Measurements from ENCODE around the gene NEURL1. TPM values are rescaled to one million over a fixed set of nuclear protein-coding genes. Genes with fewer than 3 reads are reported as not detected.

Gene NEURL1
- total RNA-seq, 1 experiment from 2014 or later: 0.10 TPM

GRCh38 chr10:103641326-103641725 is 147.8 kb downstream of the NEURL1 start:
- TF ChIP-seq POLR2AphosphoS5 (IDR thresholded peaks at IDR 0.05; ENCODE audit: low read depth, low read length) (no peak), TCF7L2 (IDR thresholded peaks at IDR 0.05; ENCODE audit: low read depth, low read length) (no peak), SIN3A (IDR thresholded peaks at IDR 0.05; ENCODE audit: borderline replicate concordance, insufficient read depth, low read depth, low read length) (no peak), REST (IDR thresholded peaks at IDR 0.05; ENCODE audit: insufficient read depth in 1 of 2, low read depth in 2 of 2, low read length in 1 of 2) (no peak)
- TF ChIP-seq, protein P1, sequence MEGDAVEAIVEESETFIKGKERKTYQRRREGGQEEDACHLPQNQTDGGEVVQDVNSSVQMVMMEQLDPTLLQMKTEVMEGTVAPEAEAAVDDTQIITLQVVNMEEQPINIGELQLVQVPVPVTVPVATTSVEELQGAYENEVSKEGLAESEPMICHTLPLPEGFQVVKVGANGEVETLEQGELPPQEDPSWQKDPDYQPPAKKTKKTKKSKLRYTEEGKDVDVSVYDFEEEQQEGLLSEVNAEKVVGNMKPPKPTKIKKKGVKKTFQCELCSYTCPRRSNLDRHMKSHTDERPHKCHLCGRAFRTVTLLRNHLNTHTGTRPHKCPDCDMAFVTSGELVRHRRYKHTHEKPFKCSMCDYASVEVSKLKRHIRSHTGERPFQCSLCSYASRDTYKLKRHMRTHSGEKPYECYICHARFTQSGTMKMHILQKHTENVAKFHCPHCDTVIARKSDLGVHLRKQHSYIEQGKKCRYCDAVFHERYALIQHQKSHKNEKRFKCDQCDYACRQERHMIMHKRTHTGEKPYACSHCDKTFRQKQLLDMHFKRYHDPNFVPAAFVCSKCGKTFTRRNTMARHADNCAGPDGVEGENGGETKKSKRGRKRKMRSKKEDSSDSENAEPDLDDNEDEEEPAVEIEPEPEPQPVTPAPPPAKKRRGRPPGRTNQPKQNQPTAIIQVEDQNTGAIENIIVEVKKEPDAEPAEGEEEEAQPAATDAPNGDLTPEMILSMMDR (IDR thresholded peaks at IDR 0.05): no peak
- no peak overlapping the region for H3K27ac ChIP-seq (ENCODE audit: low read length)
- H3K9me3 ChIP-seq (ENCODE audit: control insufficient read depth, insufficient read depth, low read depth, low read length): no peaks in the 10 kb centered on the region
- intact Hi-C loops (cut with micrococcal nuclease; ENCODE audit: unreplicated experiment) (no loop called here), in situ Hi-C loops (cut with HindIII; ENCODE audit: low pct_unique_long_range_greater_than_20kb, low sequenced_read_pairs) (no loop called here)
- no peaks in the 10 kb centered on the region for H3K36me3 ChIP-seq (ENCODE audit: control insufficient read depth, insufficient read depth, low read length)
- ATAC-seq: no peak
- DNase-seq (ENCODE audit: low read depth, low spot score): no peak
- no peak overlapping the region for H3K4me3 ChIP-seq (ENCODE audit: low read depth in 2 of 2, low read length in 2 of 2)
- BruUV-seq (replicated peaks): no TSS peak
- H3K4me1 ChIP-seq (ENCODE audit: control insufficient read depth, insufficient read depth, low read length): no peaks in the 10 kb centered on the region
- ChIA-PET POLR2A (interaction anchor here (0.5 kb wide), 1 partner anchor 19 kb away, joined by 4 read pairs; no protein-coding TSS in a partner anchor), CTCF (no interaction called here)
- no peaks in the 10 kb centered on the region for H3K27me3 ChIP-seq (ENCODE audit: control insufficient read depth, insufficient read depth, low read length)

Other genes starting within 250 kb of the NEURL1 start
- 0.10 TPM for gene RPEL1, start 247.8 kb upstream of the NEURL1 start, total RNA-seq (2021; ENCODE audit: unreplicated experiment)
- gene INA, start 216.6 kb upstream of the NEURL1 start, total RNA-seq (2021; ENCODE audit: unreplicated experiment): 0.08 TPM
- 18.0 TPM for gene PCGF6, start 142.6 kb upstream of the NEURL1 start, total RNA-seq (2021; ENCODE audit: unreplicated experiment)
- 6.0 TPM for gene TAF5, start 125.7 kb upstream of the NEURL1 start, total RNA-seq (2021; ENCODE audit: unreplicated experiment)
- 694 TPM for gene ATP5MK, start 97.2 kb upstream of the NEURL1 start, total RNA-seq (2021; ENCODE audit: unreplicated experiment)
- gene PDCD11, start 97.1 kb upstream of the NEURL1 start, total RNA-seq (2021; ENCODE audit: unreplicated experiment): 92.8 TPM
- gene CALHM2, start 41.3 kb upstream of the NEURL1 start, total RNA-seq (2021; ENCODE audit: unreplicated experiment): 5.9 TPM
- gene CALHM1, start 34.8 kb upstream of the NEURL1 start, total RNA-seq (2021; ENCODE audit: unreplicated experiment): not detected
- gene CALHM3, start 14.5 kb upstream of the NEURL1 start, total RNA-seq (2021; ENCODE audit: unreplicated experiment): not detected